ENCODE results near the gene NUMBL. TPM values are rescaled to one million over a fixed set of nuclear protein-coding genes. Genes with fewer than 3 reads are reported as not detected.
A peak's percentile ranks its signal among the peaks of the same experiment; 100 is the strongest.

NUMBL gene
- total and polyA plus RNA-seq, 5 donors from 2014 or later, result 0.17 to 10.4 (median 0.60) TPM

DNA sequence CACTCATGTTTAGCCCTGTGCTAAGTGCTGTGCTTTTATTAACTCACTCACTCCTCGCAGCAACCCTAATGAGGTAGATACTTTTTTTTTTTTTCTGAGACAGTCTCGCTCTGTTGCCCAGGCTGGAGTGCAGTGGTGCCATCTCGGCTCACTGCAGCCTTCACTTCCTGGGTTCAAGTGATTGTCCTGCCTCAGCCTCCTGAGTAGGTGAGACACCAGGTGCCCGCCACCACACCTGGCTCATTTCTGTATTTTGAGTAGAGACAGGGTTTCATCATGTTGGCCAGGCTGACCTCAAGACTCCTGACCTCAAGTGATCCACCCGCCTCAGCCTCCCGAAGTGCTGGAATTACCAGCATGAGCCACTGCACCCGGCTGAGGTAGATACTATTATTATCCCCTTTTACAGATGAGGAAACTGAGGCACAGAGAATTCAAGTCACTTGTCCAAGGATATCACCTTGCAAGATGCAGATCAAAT is 29.0 kb upstream of the NUMBL start:
- Mint-ChIP-seq H3K4me1 (peaks cover 11 to 75% (median 43%) of the 10 kb centered on the region in 4 donors), H3K27me3 (no peaks in the 10 kb centered on the region), H3K9me3 (no peaks in the 10 kb centered on the region), H3K4me3 (peak overlapping the region; percentile 57 to 98 (median 77)), H3K36me3 (peaks cover 15% of the 10 kb centered on the region), H3K27ac (peak overlapping the region; percentile 20 to 52 (median 26))
- no peaks in the 10 kb centered on the region for H3K27me3 ChIP-seq (ENCODE audit: control insufficient read depth, insufficient read depth, low read length)
- H3K4me1 ChIP-seq (ENCODE audit: control insufficient read depth, insufficient read depth, low read length, poor library complexity, severe bottlenecking), result peaks cover 47% of the 10 kb centered on the region
- DNase-seq (no peak), ATAC-seq (ENCODE audit: low read depth in 2 of 2) (no peak)
- no peaks in the 10 kb centered on the region for H3K9me3 ChIP-seq (ENCODE audit: control insufficient read depth in 2 of 2, low read length in 2 of 2)
- peaks cover 4% of the 10 kb centered on the region for H3K36me3 ChIP-seq (ENCODE audit: control insufficient read depth, insufficient read depth, low read length)
- H3K27ac ChIP-seq (ENCODE audit: insufficient read depth, low read length, poor library complexity, severe bottlenecking), result no peak overlapping the region
- H3K4me3 ChIP-seq (ENCODE audit: low read depth, low read length), result peak overlapping the region; percentile 13

DNA sequence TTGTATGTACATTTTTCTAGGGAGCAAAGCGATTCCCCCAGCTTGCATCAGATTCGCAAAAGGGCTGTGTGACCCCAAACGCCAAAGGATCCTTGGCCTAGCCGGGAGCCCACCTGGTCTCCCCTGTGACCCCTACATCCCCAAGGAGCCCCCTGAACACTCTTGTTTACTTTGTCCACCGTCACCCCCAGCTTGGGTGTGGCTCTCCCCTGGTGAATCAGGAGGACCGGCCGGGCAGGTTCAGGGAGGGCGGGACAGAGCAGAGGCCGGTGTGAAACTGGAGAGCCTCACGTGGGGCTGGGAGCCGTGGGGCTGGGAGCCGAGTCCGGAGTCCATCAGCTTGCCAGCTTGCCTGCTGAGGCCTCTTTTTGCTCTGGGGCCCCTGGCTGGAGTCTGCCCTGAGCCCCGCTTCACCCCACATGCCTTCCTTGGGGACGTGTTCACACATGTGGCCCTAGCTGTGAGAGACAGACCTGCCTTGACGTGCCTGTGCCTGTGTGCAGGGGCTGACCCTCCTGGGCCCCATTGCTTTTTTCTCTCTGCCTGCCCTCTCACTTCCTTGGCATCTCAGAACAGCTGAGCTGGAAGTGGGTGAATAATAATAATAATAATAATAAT is 28.4 kb upstream of the NUMBL start:
- H3K36me3 ChIP-seq (ENCODE audit: control insufficient read depth, insufficient read depth, low read length), result peaks cover 3% of the 10 kb centered on the region
- no peaks in the 10 kb centered on the region for H3K27me3 ChIP-seq (ENCODE audit: control insufficient read depth, insufficient read depth, low read length)
- H3K9me3 ChIP-seq (ENCODE audit: control insufficient read depth in 2 of 2, low read length in 2 of 2), result no peaks in the 10 kb centered on the region
- ATAC-seq (ENCODE audit: low read depth in 2 of 2), result no peak
- peak overlapping the region; percentile 92 to 100 (median 96) for H3K4me3 Mint-ChIP-seq
- peak overlapping the region in 2 of 3 donors; percentile 48 to 92 for H3K27ac Mint-ChIP-seq
- peaks cover 11 to 77% (median 42%) of the 10 kb centered on the region in 4 donors for H3K4me1 Mint-ChIP-seq
- H3K27ac ChIP-seq (ENCODE audit: insufficient read depth, low read length, poor library complexity, severe bottlenecking), result no peak overlapping the region
- peak in 1 of 3 donors; percentile 15 for DNase-seq
- H3K9me3 Mint-ChIP-seq, result no peaks in the 10 kb centered on the region
- H3K4me1 ChIP-seq (ENCODE audit: control insufficient read depth, insufficient read depth, low read length, poor library complexity, severe bottlenecking), result peaks cover 52% of the 10 kb centered on the region
- H3K4me3 ChIP-seq (ENCODE audit: low read depth, low read length), result peak overlapping the region; percentile 85
- no peaks in the 10 kb centered on the region for H3K27me3 Mint-ChIP-seq
- H3K36me3 Mint-ChIP-seq, result peaks cover 12% of the 10 kb centered on the region

DNA sequence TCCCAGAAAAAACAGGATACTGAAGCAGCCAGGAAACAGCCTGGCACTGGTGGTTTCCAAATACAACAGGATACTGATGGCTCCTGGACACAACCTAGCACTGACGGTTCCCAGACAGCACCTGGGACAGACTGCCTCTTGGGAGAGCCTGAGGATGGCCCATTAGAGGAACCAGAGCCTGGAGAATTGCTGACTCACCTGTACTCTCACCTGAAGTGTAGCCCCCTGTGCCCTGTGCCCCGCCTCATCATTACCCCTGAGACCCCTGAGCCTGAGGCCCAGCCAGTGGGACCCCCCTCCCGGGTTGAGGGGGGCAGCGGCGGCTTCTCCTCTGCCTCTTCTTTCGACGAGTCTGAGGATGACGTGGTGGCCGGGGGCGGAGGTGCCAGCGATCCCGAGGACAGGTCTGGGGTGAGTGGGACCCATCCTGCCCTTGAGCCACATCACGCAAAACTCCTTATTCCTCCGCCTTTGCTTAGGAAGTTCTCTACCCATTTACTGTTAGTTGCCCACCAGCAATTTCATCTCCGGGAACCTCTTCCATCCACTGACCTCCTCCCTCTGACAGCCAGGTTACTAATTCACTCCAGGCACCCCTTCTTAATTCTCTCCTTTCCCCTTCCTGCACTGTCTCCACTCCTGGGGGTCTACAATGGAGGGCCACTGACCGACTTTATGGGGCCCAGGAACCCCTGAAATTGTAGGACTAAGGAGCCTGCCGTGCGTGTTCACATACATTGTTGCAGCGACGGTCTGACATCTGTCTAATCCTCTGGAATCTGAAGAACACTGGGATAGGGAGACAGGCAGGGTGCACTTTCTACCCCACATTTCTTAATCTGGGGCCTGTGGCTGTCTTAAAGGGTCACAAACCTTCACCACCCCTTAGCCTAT is 27.7 kb upstream of the NUMBL start:
- Histone ChIP-seq H3K4me3 (ENCODE audit: low read depth, low read length) (peak overlapping the region; percentile 85), H3K4me1 (ENCODE audit: control insufficient read depth, insufficient read depth, low read length, poor library complexity, severe bottlenecking) (peaks cover 55% of the 10 kb centered on the region), H3K27ac (ENCODE audit: insufficient read depth, low read length, poor library complexity, severe bottlenecking) (peak overlapping the region; percentile 94), H3K27me3 (ENCODE audit: control insufficient read depth, insufficient read depth, low read length) (no peaks in the 10 kb centered on the region), H3K36me3 (ENCODE audit: control insufficient read depth, insufficient read depth, low read length) (no peaks in the 10 kb centered on the region), H3K9me3 (ENCODE audit: control insufficient read depth in 2 of 2, low read length in 2 of 2) (no peaks in the 10 kb centered on the region)
- ATAC-seq (ENCODE audit: low read depth in 2 of 2) (no peak), DNase-seq (no peak)
- Mint-ChIP-seq H3K9me3 (no peaks in the 10 kb centered on the region), H3K4me1 (peaks cover 11 to 77% (median 41%) of the 10 kb centered on the region in 4 donors), H3K36me3 (peaks cover 9% of the 10 kb centered on the region), H3K27me3 (no peaks in the 10 kb centered on the region), H3K4me3 (peak overlapping the region; percentile 92 to 100 (median 96)), H3K27ac (peak overlapping the region in 2 of 3 donors; percentile 87 to 92)

DNA sequence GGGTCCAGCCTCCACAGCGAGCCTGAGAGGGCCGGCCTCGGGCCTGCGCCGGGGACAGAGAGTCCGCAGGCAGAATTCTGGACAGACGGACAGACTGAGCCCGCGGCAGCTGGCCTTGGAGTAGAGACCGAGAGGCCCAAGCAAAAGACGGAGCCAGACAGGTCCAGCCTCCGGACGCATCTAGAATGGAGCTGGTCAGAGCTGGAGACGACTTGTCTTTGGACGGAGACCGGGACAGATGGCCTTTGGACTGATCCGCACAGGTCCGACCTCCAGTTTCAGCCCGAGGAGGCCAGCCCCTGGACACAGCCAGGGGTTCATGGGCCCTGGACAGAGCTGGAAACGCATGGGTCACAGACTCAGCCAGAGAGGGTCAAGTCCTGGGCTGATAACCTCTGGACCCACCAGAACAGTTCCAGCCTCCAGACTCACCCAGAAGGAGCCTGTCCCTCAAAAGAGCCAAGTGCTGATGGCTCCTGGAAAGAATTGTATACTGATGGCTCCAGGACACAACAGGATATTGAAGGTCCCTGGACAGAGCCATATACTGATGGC is 27.0 kb upstream of the NUMBL start:
- Mint-ChIP-seq H3K27ac (peak overlapping the region in 2 of 3 donors; percentile 69 to 92), H3K4me3 (peak overlapping the region; percentile 80 to 98 (median 88)), H3K9me3 (no peaks in the 10 kb centered on the region), H3K4me1 (peaks cover 11 to 78% (median 40%) of the 10 kb centered on the region in 4 donors), H3K36me3 (peaks cover 8% of the 10 kb centered on the region), H3K27me3 (no peaks in the 10 kb centered on the region)
- H3K4me3 ChIP-seq (ENCODE audit: low read depth, low read length), result peak overlapping the region; percentile 85
- peaks cover 55% of the 10 kb centered on the region for H3K4me1 ChIP-seq (ENCODE audit: control insufficient read depth, insufficient read depth, low read length, poor library complexity, severe bottlenecking)
- H3K36me3 ChIP-seq (ENCODE audit: control insufficient read depth, insufficient read depth, low read length), result no peaks in the 10 kb centered on the region
- no peaks in the 10 kb centered on the region for H3K9me3 ChIP-seq (ENCODE audit: control insufficient read depth in 2 of 2, low read length in 2 of 2)
- ATAC-seq (ENCODE audit: low read depth in 2 of 2) (no peak), DNase-seq (peak in 1 of 3 donors; percentile 16)
- no peaks in the 10 kb centered on the region for H3K27me3 ChIP-seq (ENCODE audit: control insufficient read depth, insufficient read depth, low read length)
- peak overlapping the region; percentile 94 for H3K27ac ChIP-seq (ENCODE audit: insufficient read depth, low read length, poor library complexity, severe bottlenecking)

DNA sequence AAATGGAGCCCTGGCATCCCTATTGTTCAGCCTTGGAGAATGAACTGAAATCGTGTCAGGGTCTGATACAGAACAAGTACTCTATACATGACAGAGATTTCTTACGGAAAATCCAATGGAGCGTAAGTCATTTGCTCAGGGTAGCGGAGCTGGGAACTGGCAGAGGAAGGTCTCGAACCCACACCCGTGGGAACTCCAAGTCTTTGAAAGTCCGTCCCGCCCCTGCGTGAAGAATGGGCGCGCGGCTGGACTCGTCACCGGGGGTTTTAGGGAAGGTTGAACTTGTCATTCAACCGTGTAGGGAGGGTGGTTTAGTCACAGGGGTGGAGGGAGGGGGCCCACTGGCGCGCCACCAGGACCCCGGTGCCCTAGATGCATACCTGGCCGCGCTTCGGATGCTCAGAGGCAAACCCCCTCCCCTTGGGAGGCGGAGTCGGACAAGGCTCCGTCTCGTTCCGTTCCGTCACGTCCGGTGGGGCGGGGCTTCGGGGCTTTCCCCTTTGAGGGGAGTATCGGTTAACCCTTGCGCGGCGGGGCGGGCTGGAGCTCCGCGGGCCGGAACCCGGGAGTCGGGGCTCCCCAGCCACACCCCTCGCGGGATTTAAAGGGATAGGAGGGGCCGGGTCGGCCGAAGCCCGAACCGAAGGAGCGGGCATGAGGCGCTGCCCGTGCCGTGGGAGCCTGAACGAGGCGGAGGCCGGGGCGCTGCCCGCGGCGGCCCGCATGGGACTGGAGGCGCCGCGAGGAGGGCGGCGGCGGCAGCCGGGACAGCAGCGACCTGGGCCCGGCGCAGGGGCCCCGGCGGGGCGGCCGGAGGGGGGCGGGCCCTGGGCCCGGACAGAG is 26.3 kb upstream of the NUMBL start, which contains the start of the genes COQ8B and ITPKC:
Gene COQ8B (minus strand): TSS at position 405 of the 843 bp plus-strand sequence. CDS start 2,254 bp downstream, outside the sequence.
Gene ITPKC (plus strand): TSS at position 631 of the 843 bp plus-strand sequence. CDS start 24 bp downstream, at position 655.
- Histone ChIP-seq H3K9me3 (ENCODE audit: control insufficient read depth in 2 of 2, low read length in 2 of 2) (no peaks in the 10 kb centered on the region), H3K27me3 (ENCODE audit: control insufficient read depth, insufficient read depth, low read length) (no peaks in the 10 kb centered on the region), H3K27ac (ENCODE audit: insufficient read depth, low read length, poor library complexity, severe bottlenecking) (peak within 1 kb of the TSS; percentile 94), H3K36me3 (ENCODE audit: control insufficient read depth, insufficient read depth, low read length) (no peaks in the 10 kb centered on the region), H3K4me3 (ENCODE audit: low read depth, low read length) (peak within 1 kb of the TSS; percentile 92), H3K4me1 (ENCODE audit: control insufficient read depth, insufficient read depth, low read length, poor library complexity, severe bottlenecking) (peaks cover 55% of the 10 kb centered on the region)
- Mint-ChIP-seq H3K4me3 (peak within 1 kb of the TSS; percentile 93 to 98 (median 94)), H3K36me3 (peaks cover 9% of the 10 kb centered on the region), H3K4me1 (peaks cover 11 to 77% (median 36%) of the 10 kb centered on the region in 4 donors), H3K9me3 (no peaks in the 10 kb centered on the region), H3K27me3 (no peaks in the 10 kb centered on the region), H3K27ac (peak within 1 kb of the TSS; percentile 95 to 99 (median 97))
- ATAC-seq (ENCODE audit: low read depth in 2 of 2) (peak; percentile 78), DNase-seq (peak; percentile 98 to 100 (median 99))

DNA sequence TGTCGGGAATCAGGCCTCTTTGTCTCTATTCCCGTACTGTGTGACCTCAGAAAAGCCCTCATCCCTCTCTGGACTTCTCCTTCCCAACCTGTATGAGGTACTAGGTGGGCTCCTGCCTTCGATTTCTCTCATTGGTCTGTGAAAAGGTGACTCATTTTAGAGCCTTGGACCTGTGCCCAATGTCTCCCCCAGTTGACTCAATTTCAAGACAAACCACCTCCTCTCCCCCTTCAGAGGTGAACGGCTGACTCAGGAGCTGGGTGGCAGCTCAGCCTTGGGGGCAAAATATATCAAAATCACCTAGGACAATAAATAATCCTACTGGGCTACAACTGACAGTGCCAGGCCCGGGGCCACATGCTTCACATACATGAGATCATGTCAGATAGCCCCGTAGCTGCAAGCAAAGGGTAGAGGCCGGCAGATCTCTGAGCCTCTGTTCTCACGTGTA is 25.6 kb upstream of the NUMBL start:
- ATAC-seq (ENCODE audit: low read depth in 2 of 2), result no peak
- peak overlapping the region; percentile 95 to 99 (median 97) for H3K27ac Mint-ChIP-seq
- H3K27ac ChIP-seq (ENCODE audit: insufficient read depth, low read length, poor library complexity, severe bottlenecking), result peak overlapping the region; percentile 94

More for the DNA sequence above, 25.6 kb upstream of the NUMBL start:
- peaks cover 11 to 77% (median 37%) of the 10 kb centered on the region in 4 donors for H3K4me1 Mint-ChIP-seq
- no peaks in the 10 kb centered on the region for H3K27me3 Mint-ChIP-seq
- peaks cover 15% of the 10 kb centered on the region for H3K36me3 Mint-ChIP-seq
- Histone ChIP-seq H3K4me3 (ENCODE audit: low read depth, low read length) (peak overlapping the region; percentile 92), H3K9me3 (ENCODE audit: control insufficient read depth in 2 of 2, low read length in 2 of 2) (no peaks in the 10 kb centered on the region), H3K27me3 (ENCODE audit: control insufficient read depth, insufficient read depth, low read length) (no peaks in the 10 kb centered on the region), H3K4me1 (ENCODE audit: control insufficient read depth, insufficient read depth, low read length, poor library complexity, severe bottlenecking) (peaks cover 55% of the 10 kb centered on the region), H3K36me3 (ENCODE audit: control insufficient read depth, insufficient read depth, low read length) (no peaks in the 10 kb centered on the region)
- H3K4me3 Mint-ChIP-seq, result peak overlapping the region; percentile 91 to 95 (median 94)
- no peaks in the 10 kb centered on the region for H3K9me3 Mint-ChIP-seq
- peak; percentile 2 to 48 (median 35) for DNase-seq

Measured in CD4-positive, CD25-positive, alpha-beta regulatory T cell (primary cell).